Measurements from ENCODE around the gene SLC49A4.

SLC49A4 gene

GRCh38 chr3:122843604-122844003 is 48.7 kb downstream of the SLC49A4 start:
- in situ Hi-C loops (cut with HindIII; ENCODE audit: low sequenced_read_pairs) = no loop called here

- in situ Hi-C loops (cut with HindIII; ENCODE audit: low sequenced_read_pairs) = no loop called here
Measured at GRCh38 chr3:122857019-122857418, 62.1 kb downstream of the SLC49A4 start.

GRCh38 chr3:122858373-122858772 is 63.5 kb downstream of the SLC49A4 start:
- in situ Hi-C loops (cut with HindIII; ENCODE audit: low sequenced_read_pairs) = no loop called here

- in situ Hi-C loops (cut with HindIII; ENCODE audit: low sequenced_read_pairs) = no loop called here
Measured at GRCh38 chr3:122859021-122859805, 64.3 kb downstream of the SLC49A4 start.

- in situ Hi-C loops (cut with HindIII; ENCODE audit: low sequenced_read_pairs) = no loop called here
Measured at GRCh38 chr3:122862381-122862780, 67.5 kb downstream of the SLC49A4 start.

- in situ Hi-C loops (cut with HindIII; ENCODE audit: low sequenced_read_pairs) = no loop called here
Measured at GRCh38 chr3:122864498-122864897, 69.6 kb downstream of the SLC49A4 start.

GRCh38 chr3:122868322-122868721 is 73.5 kb downstream of the SLC49A4 start:
- in situ Hi-C loops (cut with HindIII; ENCODE audit: low sequenced_read_pairs) = no loop called here

GRCh38 chr3:122873741-122874515 is 79.1 kb downstream of the SLC49A4 start:
- in situ Hi-C loops (cut with HindIII; ENCODE audit: low sequenced_read_pairs) = no loop called here

- in situ Hi-C loops (cut with HindIII; ENCODE audit: low sequenced_read_pairs) = no loop called here
Measured at GRCh38 chr3:122875547-122876127, 80.8 kb downstream of the SLC49A4 start.

- in situ Hi-C loops (cut with HindIII; ENCODE audit: low sequenced_read_pairs) = no loop called here
Measured at GRCh38 chr3:122880173-122880572, 85.3 kb downstream of the SLC49A4 start.

GRCh38 chr3:122880624-122881023 is 85.8 kb downstream of the SLC49A4 start:
- in situ Hi-C loops (cut with HindIII; ENCODE audit: low sequenced_read_pairs) = no loop called here

- in situ Hi-C loops (cut with HindIII; ENCODE audit: low sequenced_read_pairs) = no loop called here
Measured at GRCh38 chr3:122882361-122882947, 87.6 kb downstream of the SLC49A4 start.

GRCh38 chr3:122886251-122886650 is 91.4 kb downstream of the SLC49A4 start:
- in situ Hi-C loops (cut with HindIII; ENCODE audit: low sequenced_read_pairs) = no loop called here

- in situ Hi-C loops (cut with HindIII; ENCODE audit: low sequenced_read_pairs) = no loop called here
Measured at GRCh38 chr3:122886946-122887345, 92.1 kb downstream of the SLC49A4 start.

GRCh38 chr3:122890077-122890719 is 95.3 kb downstream of the SLC49A4 start:
- in situ Hi-C loops (cut with HindIII; ENCODE audit: low sequenced_read_pairs) = no loop called here

- in situ Hi-C loops (cut with HindIII; ENCODE audit: low sequenced_read_pairs) = no loop called here
Measured at GRCh38 chr3:122890720-122891220, 95.9 kb downstream of the SLC49A4 start.

GRCh38 chr3:122892118-122892960 is 97.5 kb downstream of the SLC49A4 start:
- in situ Hi-C loops (cut with HindIII; ENCODE audit: low sequenced_read_pairs) = no loop called here

- in situ Hi-C loops (cut with HindIII; ENCODE audit: low sequenced_read_pairs) = no loop called here
Measured at GRCh38 chr3:122893282-122893681, 98.4 kb downstream of the SLC49A4 start.

- in situ Hi-C loops (cut with HindIII; ENCODE audit: low sequenced_read_pairs) = no loop called here
Measured at GRCh38 chr3:122893754-122894668, 99.1 kb downstream of the SLC49A4 start.

Measured in DLD1 (cell line).